Right kidney (tissue), 9 donors: ENCODE measurements around the gene USP34.
"Not testable (repeated sequence)": the region's sequence is repeated elsewhere in the genome, so short reads cannot be mapped to it uniquely, and the experiment has no call there.

Experiments
- DNase-seq: peaks from one replicate; pipeline ENCODE4 v3.0.0-alpha.2; 2016
- long read RNA-seq, 8 donors: transcript quantifications; one replicate each; lab custom pipeline, GENCODE V29; 2026

Gene USP34, protein sequence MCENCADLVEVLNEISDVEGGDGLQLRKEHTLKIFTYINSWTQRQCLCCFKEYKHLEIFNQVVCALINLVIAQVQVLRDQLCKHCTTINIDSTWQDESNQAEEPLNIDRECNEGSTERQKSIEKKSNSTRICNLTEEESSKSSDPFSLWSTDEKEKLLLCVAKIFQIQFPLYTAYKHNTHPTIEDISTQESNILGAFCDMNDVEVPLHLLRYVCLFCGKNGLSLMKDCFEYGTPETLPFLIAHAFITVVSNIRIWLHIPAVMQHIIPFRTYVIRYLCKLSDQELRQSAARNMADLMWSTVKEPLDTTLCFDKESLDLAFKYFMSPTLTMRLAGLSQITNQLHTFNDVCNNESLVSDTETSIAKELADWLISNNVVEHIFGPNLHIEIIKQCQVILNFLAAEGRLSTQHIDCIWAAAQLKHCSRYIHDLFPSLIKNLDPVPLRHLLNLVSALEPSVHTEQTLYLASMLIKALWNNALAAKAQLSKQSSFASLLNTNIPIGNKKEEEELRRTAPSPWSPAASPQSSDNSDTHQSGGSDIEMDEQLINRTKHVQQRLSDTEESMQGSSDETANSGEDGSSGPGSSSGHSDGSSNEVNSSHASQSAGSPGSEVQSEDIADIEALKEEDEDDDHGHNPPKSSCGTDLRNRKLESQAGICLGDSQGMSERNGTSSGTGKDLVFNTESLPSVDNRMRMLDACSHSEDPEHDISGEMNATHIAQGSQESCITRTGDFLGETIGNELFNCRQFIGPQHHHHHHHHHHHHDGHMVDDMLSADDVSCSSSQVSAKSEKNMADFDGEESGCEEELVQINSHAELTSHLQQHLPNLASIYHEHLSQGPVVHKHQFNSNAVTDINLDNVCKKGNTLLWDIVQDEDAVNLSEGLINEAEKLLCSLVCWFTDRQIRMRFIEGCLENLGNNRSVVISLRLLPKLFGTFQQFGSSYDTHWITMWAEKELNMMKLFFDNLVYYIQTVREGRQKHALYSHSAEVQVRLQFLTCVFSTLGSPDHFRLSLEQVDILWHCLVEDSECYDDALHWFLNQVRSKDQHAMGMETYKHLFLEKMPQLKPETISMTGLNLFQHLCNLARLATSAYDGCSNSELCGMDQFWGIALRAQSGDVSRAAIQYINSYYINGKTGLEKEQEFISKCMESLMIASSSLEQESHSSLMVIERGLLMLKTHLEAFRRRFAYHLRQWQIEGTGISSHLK (N-terminal part only)
- long read RNA-seq, donor 1, result 0 reads
- long read RNA-seq, donor 2, result 0 reads
- long read RNA-seq, donor 3, partial matches to known transcripts, result 43 of 61 reads
- long read RNA-seq, donor 3, other reads (novel, unspliced or antisense), result 18 of 61 reads
- long read RNA-seq, donor 4, partial matches to known transcripts, result 7 of 9 reads
- long read RNA-seq, donor 4, other reads (novel, unspliced or antisense), result 0 of 9 reads
- long read RNA-seq, donor 5, partial matches to known transcripts, result 0 of 2 reads
- long read RNA-seq, donor 5, other reads (novel, unspliced or antisense), result 0 of 2 reads
- long read RNA-seq, donor 6, partial matches to known transcripts, result 9 of 9 reads
- long read RNA-seq, donor 6, other reads (novel, unspliced or antisense), result 0 of 9 reads
- long read RNA-seq, donor 7, partial matches to known transcripts, result 7 of 7 reads
- long read RNA-seq, donor 7, other reads (novel, unspliced or antisense), result 0 of 7 reads
- long read RNA-seq, donor 8, result 0 reads

DNA sequence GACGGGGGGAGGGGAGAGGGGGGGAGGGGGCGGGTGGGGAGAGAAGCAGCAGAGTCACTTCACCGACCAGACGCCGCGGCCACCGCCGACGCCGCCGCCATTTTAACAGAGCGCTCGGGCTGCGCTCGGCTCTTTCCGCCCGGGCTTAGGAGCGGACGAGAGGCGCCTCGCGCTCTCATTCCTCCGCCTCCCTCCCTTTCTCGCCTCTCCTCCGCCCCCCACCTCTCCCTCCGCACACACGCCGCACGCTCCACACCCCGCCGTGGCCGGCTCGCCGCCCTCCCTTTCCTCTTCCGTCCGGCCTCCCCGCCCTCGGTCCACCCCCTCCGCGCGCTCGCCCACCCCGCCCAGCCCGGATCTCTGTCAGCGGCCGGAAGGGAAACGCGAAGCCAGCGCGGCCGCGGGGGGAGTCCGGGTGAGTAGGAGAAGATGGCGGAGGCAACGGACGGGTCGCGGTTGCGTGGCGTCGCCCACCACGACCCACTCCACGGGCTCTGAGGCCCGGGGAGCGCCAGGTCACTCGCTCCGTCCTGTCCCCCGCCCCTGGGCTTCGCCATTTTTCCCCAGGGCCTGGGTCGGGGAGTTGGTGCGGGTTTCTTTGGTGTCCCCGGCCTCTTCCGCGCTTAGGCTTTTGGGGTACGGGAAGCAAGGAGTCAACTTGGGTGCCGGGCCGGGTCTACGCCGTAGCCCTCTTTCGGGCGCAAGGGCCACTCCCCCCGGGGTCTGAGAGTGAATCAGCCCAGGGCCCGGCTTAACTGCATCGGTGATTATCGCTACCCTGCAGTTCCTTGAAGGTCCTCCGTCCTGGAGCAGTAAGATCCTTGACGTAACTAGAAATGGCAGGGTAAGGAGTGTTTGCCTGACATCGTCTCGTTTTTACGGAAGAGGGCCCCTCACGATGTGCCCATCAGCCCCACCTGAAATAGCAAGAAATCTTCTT, at the start of gene USP34:
Gene USP34 (minus strand): TSS at position 123 of the 940 bp plus-strand sequence. CDS start 395 bp downstream, outside the sequence.
- DNase-seq, result peak; percentile 94

DNA sequence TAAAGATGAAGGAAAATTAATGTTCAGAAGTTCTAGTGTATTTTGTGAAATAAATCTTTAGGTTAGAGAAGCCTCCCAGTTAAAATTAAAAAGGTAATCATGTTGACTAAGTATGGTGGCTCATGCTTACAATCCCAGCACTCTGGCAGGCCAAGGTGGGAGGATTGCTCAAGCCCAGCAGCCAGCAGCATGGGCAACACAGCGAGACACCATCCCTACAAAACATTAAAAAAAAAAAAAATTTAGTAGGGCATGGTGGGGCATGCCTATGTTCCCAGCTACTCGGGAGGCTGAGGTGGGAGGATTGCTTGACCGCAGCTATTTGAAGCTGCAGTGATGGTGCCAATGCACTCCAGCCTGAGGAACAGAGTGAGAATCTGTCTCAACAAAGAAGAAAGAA, 49.4 kb upstream of the USP34 start:
- DNase-seq, result no peak

DNA sequence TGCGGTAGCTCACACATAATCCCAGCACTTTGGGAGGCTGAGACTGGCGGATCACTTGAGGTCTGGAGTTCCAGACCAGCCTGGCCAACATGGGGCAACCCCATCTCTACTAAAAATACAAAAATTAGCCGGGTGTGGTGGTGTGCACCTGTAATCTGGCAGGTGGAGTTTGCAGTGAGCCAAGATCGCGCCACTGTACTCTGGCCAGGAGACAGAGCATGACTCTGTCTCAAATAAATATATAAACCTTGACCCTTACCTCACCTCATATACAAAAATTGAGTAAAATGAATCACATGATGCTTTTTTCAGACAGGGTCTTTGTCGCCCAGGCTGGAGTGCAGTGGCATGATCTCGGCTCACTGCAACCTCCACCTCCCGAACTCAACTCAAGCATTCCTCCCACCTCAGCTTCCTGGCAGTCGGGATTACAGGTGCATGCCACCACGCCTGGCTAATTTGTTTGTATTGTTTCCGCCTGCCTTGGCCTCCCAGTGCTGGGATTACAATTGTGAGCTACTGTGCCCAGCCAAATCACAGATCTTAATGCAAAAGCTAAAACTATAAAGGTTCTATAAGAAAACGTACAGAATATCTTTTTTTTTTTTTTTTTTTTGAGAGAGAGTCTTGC, 42.0 kb upstream of the USP34 start:
- DNase-seq, result no peak

DNA sequence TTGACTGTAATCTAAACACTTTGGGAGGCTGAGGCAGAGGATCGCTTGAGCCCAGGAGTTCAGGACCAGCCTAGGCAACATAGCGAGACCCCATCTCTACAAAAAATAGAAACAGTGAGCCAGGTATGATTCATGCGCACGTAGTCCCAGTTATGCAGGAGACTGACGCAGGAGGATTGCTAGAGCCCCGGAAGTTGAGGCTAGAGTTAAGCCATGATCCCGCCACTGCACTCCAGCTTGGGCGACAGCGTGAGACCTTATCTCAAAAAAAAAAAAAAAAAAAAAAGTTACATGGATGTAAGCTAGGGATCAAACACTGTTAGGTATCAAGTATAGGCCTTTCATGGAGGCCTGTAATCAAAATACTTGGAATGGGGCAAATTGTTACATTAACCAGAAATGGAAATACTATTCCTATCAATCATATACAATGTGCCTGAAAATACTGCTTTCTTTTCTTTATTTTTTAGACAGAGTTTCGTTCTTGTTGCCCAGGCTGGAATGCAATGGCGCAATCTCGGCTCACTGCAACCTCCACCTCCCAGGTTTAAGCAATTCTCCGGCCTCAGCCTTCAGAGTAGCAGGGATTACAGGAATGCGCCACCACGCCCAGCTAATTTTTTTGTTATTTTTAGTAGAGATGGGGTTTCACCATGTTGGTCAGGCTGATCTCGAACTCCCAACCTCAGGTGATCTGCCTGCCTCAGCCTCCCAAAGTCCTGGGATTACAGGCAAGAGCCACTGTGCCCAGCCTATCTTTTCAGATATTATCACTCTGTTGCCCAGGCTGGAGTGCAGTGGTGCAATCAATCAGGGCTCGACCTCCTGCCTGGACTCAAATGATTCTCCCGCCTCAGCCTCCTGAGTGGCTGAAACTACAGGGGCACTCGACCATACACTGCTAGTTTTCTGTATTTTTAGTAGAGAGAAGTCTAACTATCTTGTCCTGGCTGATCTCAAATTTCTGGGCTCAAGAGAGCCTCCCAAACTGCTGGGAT, 40.1 kb upstream of the USP34 start:
- no peak for DNase-seq

DNA sequence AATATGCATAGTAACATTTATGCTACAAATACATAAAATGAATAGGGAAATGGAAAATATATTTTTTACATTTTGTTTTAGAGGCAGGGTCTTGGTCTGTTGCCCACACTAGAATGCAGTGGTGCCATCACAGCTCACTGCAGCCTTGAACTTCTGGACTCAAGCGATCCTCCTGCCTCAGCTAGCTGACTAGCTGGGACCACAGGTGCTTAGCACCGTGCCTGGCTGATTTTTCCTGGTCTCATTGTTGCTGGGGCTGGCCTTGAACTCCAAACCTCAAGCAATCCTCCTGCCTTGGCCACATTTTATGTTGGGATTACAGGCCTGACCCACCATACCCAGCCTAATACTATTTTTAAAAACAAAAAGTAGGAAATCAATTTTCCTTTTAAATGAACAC, 34.1 kb upstream of the USP34 start:
- no peak for DNase-seq

DNA sequence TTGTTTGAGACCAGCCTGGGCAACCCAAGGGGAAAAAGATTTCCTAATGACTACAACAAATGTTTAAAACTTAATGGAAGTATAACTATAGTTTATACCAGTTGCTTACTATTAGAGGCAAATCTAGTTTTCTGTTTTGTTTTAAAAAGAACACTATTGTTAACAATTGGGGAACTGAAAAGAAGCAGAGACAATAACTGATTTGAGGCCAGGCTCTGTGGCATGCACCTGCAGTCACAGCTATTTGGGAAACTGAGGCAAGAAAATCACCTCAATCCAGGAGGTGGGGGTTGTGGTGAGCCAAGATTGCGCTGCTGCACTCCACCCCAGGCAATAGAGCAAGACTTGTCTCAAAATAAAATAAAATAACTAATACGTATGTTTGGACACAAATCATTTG, 28.2 kb upstream of the USP34 start:
- no peak for DNase-seq

DNA sequence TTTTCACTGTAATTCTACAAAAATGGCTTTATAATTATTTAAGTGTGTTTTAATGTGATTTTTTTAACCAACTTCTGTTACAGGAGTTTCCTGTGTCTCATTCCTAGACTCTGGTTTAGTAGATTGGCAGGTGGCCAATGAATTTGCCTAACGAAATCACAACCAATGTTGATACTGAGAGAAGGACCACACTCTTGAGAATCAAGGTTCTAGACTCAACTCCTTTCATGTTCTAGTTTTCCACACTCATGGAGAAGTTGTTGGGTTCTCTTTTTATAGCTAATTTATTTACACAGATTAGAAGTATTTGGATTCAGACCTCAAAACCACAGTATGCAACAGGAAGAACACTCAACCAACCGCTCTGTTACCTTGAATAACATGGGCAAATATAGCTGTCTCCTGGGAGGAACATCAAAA, 22.6 kb upstream of the USP34 start:
- no peak for DNase-seq

DNA sequence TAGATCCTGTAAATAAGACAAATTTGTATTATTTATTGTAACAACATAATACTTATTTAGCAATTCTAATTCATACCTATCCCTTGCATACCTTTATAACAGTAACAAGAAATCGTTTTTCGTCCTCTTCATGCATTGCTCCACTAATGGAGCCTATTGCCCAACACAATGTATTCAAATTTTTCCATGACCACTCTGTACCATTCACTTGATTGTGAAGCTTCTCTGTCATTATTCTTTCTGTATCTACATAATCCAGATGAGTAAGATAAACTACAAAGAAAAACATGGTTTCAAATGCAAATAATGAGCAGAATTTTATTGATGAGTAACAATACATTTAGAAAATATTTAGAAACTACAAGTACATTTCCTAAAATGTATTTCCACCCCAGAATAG, 21.6 kb upstream of the USP34 start:
- DNase-seq, result no peak

DNA sequence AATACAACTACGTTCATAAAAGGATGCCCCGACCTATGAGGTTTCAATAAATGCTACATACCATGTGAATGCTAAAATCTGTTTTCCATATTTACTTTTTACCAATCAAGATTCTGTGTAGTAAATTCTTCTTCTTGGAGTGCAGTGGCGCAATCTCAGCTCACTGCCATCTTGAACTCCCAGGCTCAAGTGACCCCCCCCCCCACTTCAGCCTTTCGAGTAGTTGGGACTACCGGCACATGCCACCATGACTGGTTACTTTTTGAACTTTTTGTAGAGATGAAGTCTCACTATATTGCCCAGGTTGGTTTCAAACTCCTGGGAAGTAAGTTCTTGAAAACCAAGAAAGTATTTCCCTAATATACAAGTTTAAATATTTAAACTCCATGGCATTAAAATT, 14.4 kb upstream of the USP34 start:
- DNase-seq, result no peak

DNA sequence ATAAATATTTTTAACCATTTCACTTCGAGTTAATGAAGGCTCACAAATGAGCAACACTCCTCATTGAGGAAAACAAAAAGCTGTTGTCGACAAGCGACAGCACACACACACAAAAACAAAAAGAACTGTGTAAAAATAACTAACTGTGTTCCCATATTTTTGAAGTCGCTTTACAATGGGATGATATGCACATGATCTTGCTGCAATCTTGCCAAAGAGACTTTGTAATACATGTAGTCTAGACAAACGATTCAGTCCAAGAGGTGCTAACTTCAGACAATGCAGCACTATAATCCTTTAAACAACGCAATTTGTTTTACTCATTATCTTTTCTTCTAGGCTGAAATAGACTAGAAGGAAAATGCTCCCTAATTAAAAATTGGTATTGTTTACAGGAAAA, 7.2 kb upstream of the USP34 start:
- no peak for DNase-seq

DNA sequence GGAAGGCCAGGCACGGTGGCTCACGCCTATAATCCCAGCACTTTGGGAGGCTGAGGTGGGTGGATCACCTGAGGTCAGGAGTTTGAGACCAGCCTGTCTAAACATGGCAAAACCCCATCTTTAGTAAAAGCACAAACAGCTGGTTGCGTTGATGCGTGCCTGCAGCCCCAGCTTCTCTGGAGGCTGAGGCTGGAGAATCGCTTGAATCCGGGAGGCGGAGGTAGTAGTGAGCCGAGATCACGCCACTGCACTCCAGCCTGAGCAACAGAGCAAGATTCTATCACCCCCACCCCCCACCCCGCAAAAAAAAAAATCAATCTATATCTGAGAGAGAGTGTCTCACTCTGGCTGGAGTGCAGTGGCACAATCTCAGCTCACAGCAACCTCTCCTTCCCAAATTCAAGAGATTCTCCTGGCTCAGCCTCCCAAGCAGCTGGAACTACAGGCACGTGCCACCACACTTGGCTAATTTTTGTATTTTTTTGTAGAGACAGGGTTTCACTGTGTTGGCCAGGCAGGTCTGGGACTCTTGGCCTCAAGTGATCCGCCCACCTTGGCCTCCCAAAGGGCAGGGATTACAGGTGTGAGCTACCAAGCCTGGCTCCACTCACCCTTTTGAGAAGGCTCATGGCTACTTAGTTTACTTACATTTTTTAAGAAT, 6.2 kb upstream of the USP34 start:
- DNase-seq, result not testable (repeated sequence)

DNA sequence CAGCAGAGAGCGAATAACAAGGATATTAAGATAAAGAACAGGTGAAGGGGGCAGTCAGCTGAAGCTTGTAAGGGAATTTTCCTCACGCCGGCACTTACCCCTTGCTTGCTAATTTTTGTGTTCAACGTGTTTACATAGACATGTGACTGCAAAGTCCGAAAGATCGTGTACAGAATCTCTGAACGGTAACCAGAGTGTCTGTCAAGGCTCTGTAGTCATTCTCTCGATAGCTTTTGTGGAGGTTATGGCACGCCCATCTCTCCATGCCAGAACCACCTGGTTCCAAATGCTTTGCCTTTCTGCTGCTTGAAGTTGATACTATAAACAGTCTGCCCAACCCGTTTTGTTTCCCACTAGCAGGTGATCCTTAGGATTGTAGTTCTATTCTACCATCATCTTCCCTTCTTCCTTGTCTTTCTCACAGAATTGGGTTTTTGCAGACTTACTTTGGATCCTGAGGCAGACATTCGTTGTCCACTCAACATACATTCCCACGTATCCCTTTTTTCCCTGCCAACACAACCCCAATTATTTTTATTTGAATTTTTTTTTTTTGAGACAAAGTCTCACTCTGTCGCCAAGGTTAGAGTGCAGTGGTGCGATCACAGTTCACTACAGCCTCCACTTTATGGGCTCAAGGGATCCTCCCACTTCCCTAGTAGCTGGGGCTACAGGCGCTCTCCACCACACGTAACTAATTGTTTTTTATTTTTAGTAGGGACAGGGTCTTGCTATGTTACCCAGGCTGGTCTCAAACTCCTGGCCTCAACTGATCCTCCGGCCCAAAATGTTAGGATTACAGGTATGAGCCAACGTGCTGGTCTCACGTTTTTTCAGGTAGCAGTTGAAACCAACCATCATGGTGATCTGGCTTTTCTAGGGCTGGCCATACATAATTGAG, 1.3 kb upstream of the USP34 start:
- DNase-seq, result no peak

DNA sequence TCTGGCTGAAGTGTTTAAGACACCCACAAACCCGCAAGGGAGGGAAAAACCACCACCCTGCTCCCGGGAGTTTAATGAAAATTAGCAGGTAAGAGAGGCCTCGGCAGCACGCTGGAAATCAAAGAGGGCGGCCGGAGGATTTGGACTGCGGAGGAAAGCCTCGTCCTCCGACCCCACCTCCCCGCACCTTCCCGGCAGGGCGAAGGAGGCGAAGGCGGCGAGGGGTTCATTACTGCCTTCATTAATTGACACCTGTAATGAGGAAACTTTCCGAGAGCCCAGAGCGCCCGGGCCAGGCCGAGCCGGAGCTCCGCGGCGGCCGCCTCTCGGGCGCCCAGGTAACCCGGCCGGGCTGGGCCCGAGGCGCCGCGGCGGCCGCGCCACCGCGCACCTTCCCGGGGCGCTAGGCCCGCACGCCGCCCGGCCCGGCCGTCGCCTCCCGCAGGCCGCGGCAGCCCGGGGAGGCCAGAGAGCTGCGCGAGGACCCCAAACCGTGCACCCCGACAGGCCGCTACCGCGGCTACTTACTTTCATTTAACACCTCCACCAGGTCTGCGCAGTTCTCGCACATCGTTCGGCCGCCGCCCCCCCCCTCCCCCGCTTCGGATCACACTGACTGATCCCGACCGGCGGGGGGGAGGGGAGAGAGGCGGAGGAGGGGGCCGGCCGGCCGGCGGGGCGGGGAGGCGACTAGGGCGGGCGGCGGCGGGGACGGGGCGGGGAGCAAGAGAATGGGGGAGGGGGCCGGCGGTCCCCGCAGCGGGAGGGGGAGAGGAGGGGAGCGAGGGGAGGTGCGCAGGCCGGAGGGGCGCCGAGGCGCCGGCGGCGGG, 550 bp downstream of the USP34 start:
- DNase-seq, result peak; percentile 87

DNA sequence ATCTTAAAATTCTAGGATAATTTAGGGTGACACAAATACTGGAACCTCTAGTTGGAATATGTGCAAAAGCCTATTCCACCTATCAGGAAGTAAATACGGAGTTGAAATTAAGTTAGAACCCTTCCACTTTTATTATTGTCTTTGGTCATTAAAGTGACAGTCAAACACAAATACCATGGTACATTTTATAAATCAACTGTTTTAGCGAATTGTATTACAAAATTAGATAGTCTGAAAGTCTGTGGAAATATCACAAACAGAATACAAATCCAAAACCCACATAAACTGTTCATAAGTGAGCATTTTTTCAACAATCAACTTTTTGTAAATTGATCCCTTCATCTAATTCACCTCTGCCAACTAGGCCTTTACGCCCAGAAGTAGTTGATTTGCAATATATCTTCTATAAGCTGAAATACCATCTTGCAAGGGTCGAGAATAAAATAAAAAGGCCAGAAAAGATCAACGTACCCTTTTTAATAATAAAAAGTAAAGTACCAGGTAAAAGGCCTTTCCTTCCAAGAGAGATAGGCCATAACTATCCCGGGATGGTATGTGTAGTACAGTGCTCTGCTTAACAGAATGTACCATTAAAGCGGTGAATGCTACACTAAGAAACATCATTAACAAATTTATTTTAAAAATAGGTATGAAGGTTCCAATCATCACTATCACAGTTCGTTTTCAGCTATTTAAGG, 1.3 kb downstream of the USP34 start:
- DNase-seq, result no peak

DNA sequence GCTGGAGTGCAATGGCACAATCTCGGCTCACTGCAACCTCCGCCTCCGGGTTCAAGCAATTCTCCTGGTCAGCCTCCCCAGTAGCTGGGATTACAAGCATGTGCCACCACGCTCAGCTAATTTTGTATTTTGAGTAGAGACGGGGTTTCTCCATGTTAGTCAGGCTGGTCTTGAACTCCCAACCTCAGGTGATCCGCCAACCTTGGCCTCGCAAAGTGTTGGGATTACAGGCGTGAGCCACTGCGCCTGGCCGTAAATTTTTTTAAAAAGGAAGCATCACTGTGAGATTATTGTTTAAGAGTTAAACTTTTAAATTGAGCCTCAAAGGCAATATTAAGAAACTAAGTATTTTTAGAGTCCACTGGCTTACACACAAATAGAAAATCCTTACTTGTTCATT, 2.7 kb downstream of the USP34 start:
- not testable (repeated sequence) for DNase-seq
